HG03520 (cell line): ENCODE data around the gene NTRK3.

Experiments
- ATAC-seq: cut with Tn5 transposase; IDR thresholded peaks from one replicate; pipeline ENCODE4 v1.9.1; 2021; ENCODE audit warnings: mild to moderate bottlenecking, moderate library complexity; ENCODE audit not compliant: unreplicated experiment

NTRK3 gene

GRCh38 chr15:88006146-88006545 is 250.4 kb downstream of the NTRK3 start:
- no peak for ATAC-seq

GRCh38 chr15:88004399-88004798 is 252.1 kb downstream of the NTRK3 start:
- ATAC-seq: no peak

- ATAC-seq: no peak
Measured at GRCh38 chr15:88003541-88004327, 252.8 kb downstream of the NTRK3 start.

- no peak for ATAC-seq
Measured at GRCh38 chr15:88002706-88003105, 253.8 kb downstream of the NTRK3 start.

GRCh38 chr15:87998630-87999029 is 257.9 kb downstream of the NTRK3 start:
- ATAC-seq: no peak

- ATAC-seq: no peak
Measured at GRCh38 chr15:87986776-87987175, 269.8 kb downstream of the NTRK3 start.

- no peak for ATAC-seq
Measured at GRCh38 chr15:87985451-87985850, 271.1 kb downstream of the NTRK3 start.

- no peak for ATAC-seq
Measured at GRCh38 chr15:87981969-87982368, 274.6 kb downstream of the NTRK3 start.

- ATAC-seq: no peak
Measured at GRCh38 chr15:87977907-87978306, 278.6 kb downstream of the NTRK3 start.

- no peak for ATAC-seq
Measured at GRCh38 chr15:87976552-87976951, 280.0 kb downstream of the NTRK3 start.

GRCh38 chr15:87973501-87974215 is 282.9 kb downstream of the NTRK3 start:
- no peak for ATAC-seq

GRCh38 chr15:87971076-87971475 is 285.5 kb downstream of the NTRK3 start:
- ATAC-seq: no peak

GRCh38 chr15:87967951-87968350 is 288.6 kb downstream of the NTRK3 start:
- no peak for ATAC-seq

GRCh38 chr15:87965304-87965703 is 291.2 kb downstream of the NTRK3 start:
- ATAC-seq: no peak

GRCh38 chr15:87962428-87962827 is 294.1 kb downstream of the NTRK3 start:
- no peak for ATAC-seq

GRCh38 chr15:87961851-87962420 is 294.6 kb downstream of the NTRK3 start:
- ATAC-seq: no peak

- ATAC-seq: no peak
Measured at GRCh38 chr15:87959662-87960061, 296.9 kb downstream of the NTRK3 start.

GRCh38 chr15:87959080-87959479 is 297.5 kb downstream of the NTRK3 start:
- no peak for ATAC-seq

GRCh38 chr15:87955284-87955909 is 301.1 kb downstream of the NTRK3 start:
- no peak for ATAC-seq

GRCh38 chr15:87954793-87955192 is 301.7 kb downstream of the NTRK3 start:
- ATAC-seq: no peak

- no peak for ATAC-seq
Measured at GRCh38 chr15:87952736-87953287, 303.7 kb downstream of the NTRK3 start.
